ENCODE measurements around the gene KLHL29. TPM values are rescaled to one million over a fixed set of nuclear protein-coding genes. Genes with fewer than 3 reads are reported as not detected.

The KLHL29 gene
- total RNA-seq, 1 donor from 2014 or later: 17.5 TPM

- H3K4me3 Mint-ChIP-seq (ENCODE audit: unreplicated experiment): no peak overlapping the region
- H3K9me3 Mint-ChIP-seq (ENCODE audit: unreplicated experiment): no peaks in the 10 kb centered on the region
- no peak for TF ChIP-seq CTCF (IDR thresholded peaks at IDR 0.05; ENCODE audit: unreplicated experiment)
- no peak overlapping the region for H3K27ac Mint-ChIP-seq (ENCODE audit: unreplicated experiment)
- peaks cover 14% of the 10 kb centered on the region for H3K36me3 Mint-ChIP-seq (ENCODE audit: low read depth, unreplicated experiment)
- peaks cover 20% of the 10 kb centered on the region for H3K27me3 Mint-ChIP-seq (ENCODE audit: unreplicated experiment)
- DNase-seq (ENCODE audit: low spot score): no peak
- peaks cover 6% of the 10 kb centered on the region for H3K4me1 Mint-ChIP-seq (ENCODE audit: unreplicated experiment)
These were observed 283.9 kb downstream of the KLHL29 start for GRCh38 chr2:23668756-23669304.

GRCh38 chr2:23669413-23670244 is 284.6 kb downstream of the KLHL29 start:
- Mint-ChIP-seq H3K4me1 (ENCODE audit: unreplicated experiment) (peaks cover 8% of the 10 kb centered on the region), H3K9me3 (ENCODE audit: unreplicated experiment) (no peaks in the 10 kb centered on the region), H3K4me3 (ENCODE audit: unreplicated experiment) (no peak overlapping the region), H3K27ac (ENCODE audit: unreplicated experiment) (no peak overlapping the region), H3K27me3 (ENCODE audit: unreplicated experiment) (peaks cover 21% of the 10 kb centered on the region), H3K36me3 (ENCODE audit: low read depth, unreplicated experiment) (peaks cover 15% of the 10 kb centered on the region)
- no peak for TF ChIP-seq CTCF (IDR thresholded peaks at IDR 0.05; ENCODE audit: unreplicated experiment)
- DNase-seq (ENCODE audit: low spot score): no peak

GRCh38 chr2:23670245-23670592 is 285.2 kb downstream of the KLHL29 start:
- Mint-ChIP-seq H3K27ac (ENCODE audit: unreplicated experiment) (no peak overlapping the region), H3K36me3 (ENCODE audit: low read depth, unreplicated experiment) (peaks cover 15% of the 10 kb centered on the region), H3K27me3 (ENCODE audit: unreplicated experiment) (peaks cover 21% of the 10 kb centered on the region), H3K4me1 (ENCODE audit: unreplicated experiment) (peaks cover 8% of the 10 kb centered on the region), H3K4me3 (ENCODE audit: unreplicated experiment) (no peak overlapping the region), H3K9me3 (ENCODE audit: unreplicated experiment) (no peaks in the 10 kb centered on the region)
- DNase-seq (ENCODE audit: low spot score): no peak
- TF ChIP-seq CTCF (IDR thresholded peaks at IDR 0.05; ENCODE audit: unreplicated experiment): no peak

- DNase-seq (ENCODE audit: low spot score): no peak
- peaks cover 16% of the 10 kb centered on the region for H3K27me3 Mint-ChIP-seq (ENCODE audit: unreplicated experiment)
- H3K4me3 Mint-ChIP-seq (ENCODE audit: unreplicated experiment): no peak overlapping the region
- peaks cover 17% of the 10 kb centered on the region for H3K36me3 Mint-ChIP-seq (ENCODE audit: low read depth, unreplicated experiment)
- peak overlapping the region; percentile 3 for H3K27ac Mint-ChIP-seq (ENCODE audit: unreplicated experiment)
- H3K9me3 Mint-ChIP-seq (ENCODE audit: unreplicated experiment): no peaks in the 10 kb centered on the region
- H3K4me1 Mint-ChIP-seq (ENCODE audit: unreplicated experiment): peaks cover 8% of the 10 kb centered on the region
- no peak for TF ChIP-seq CTCF (IDR thresholded peaks at IDR 0.05; ENCODE audit: unreplicated experiment)
These were observed 288.1 kb downstream of the KLHL29 start for GRCh38 chr2:23673082-23673481.

All from endothelial cell (in vitro differentiated cells).